Measurements from ENCODE around the gene SPPL3.
"Not testable (repeated sequence)": the region's sequence is repeated elsewhere in the genome, so short reads cannot be mapped to it uniquely, and the experiment has no call there.

The SPPL3 gene

GRCh38 chr12:120917748-120918147, 13.6 kb upstream of the SPPL3 start:
- DNase-seq, result no peak

- DNase-seq, result no peak
These were observed 12.4 kb upstream of the SPPL3 start for GRCh38 chr12:120916561-120916960.

- no peak for DNase-seq
These were observed 10.6 kb upstream of the SPPL3 start for GRCh38 chr12:120914794-120915193.

- DNase-seq, result no peak
These were observed 5.6 kb upstream of the SPPL3 start for GRCh38 chr12:120909633-120910298.

- DNase-seq, result no peak
These were observed 1.8 kb upstream of the SPPL3 start for GRCh38 chr12:120905856-120906384.

- DNase-seq, result peak; percentile 72
These were observed 554 bp downstream of the SPPL3 start for GRCh38 chr12:120903412-120904196.

- DNase-seq, result no peak
These were observed 1.2 kb downstream of the SPPL3 start for GRCh38 chr12:120902846-120903411.

GRCh38 chr12:120901818-120902217, 2.3 kb downstream of the SPPL3 start:
- no peak for DNase-seq

GRCh38 chr12:120901101-120901500, 3.1 kb downstream of the SPPL3 start:
- DNase-seq, result not testable (repeated sequence)

- DNase-seq, result no peak
These were observed 8.6 kb downstream of the SPPL3 start for GRCh38 chr12:120895532-120895931.

- no peak for DNase-seq
These were observed 11.9 kb downstream of the SPPL3 start for GRCh38 chr12:120892265-120892664.

GRCh38 chr12:120890963-120891362, 13.2 kb downstream of the SPPL3 start:
- DNase-seq, result no peak

- DNase-seq, result peak; percentile 29
These were observed 16.7 kb downstream of the SPPL3 start for GRCh38 chr12:120887253-120888043.

- DNase-seq, result peak; percentile 22
These were observed 17.7 kb downstream of the SPPL3 start for GRCh38 chr12:120886199-120887018.

GRCh38 chr12:120885521-120885920, 18.6 kb downstream of the SPPL3 start:
- DNase-seq, result no peak

- DNase-seq, result no peak
These were observed 19.5 kb downstream of the SPPL3 start for GRCh38 chr12:120884644-120885043.

GRCh38 chr12:120882055-120882555, 22.1 kb downstream of the SPPL3 start:
- DNase-seq, result no peak

GRCh38 chr12:120879718-120880300, 24.3 kb downstream of the SPPL3 start:
- DNase-seq, result no peak

- DNase-seq, result no peak
These were observed 25.1 kb downstream of the SPPL3 start for GRCh38 chr12:120879102-120879501.

- no peak for DNase-seq
These were observed 29.5 kb downstream of the SPPL3 start for GRCh38 chr12:120874547-120875245.

GRCh38 chr12:120873226-120873625, 30.9 kb downstream of the SPPL3 start:
- DNase-seq, result no peak
